ENCODE data around the gene YBX2.

YBX2 gene

DNA sequence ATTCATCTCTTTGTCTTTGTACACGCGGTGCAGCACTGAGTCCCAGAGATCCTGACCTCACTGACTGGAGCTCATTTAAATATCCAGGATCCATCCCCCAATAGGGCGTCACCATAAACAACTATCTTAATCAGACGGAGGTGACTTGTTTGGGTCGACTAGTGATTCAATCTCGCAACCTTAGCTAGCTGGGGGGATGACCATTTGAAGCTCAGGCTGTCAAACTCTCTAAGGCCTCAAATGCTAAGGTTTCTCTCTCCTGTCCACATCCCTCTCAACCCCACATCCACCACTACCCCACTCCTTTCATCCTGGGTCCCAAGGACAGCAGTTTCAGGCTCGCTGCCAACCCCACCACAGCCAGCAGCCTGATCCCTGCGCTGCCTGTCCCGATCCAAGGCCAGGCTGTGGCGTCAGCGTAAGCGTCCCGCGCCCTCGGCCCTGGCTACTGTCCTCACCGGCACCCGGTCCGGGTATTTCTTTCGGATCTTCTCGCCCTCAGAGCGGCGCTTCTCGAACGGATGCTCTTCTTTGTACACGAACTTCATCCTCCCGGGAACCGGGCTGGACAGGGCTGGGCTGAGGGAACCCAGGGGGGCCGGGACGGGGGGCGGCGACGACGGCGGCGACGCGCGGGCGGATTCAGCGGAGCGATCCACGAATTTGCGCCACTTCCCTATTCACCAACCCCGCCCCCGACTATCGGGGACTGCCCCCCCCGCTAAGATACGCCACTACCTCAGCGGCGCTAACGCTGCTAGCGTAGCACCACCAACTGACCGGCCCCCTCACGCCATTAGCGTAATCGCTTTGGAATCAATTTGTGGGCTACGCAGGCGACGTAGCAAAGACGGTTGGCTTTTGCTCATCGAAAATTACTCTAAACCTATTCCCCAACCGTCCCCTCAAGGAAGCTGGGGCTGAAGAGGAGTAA, 52.4 kb downstream of the YBX2 start, which contains the start of gene GABARAP:
Gene GABARAP (minus strand): TSS at position 667 of the 934 bp plus-strand sequence. CDS start 119 bp downstream, at position 548.
- no peak for DNase-seq

DNA sequence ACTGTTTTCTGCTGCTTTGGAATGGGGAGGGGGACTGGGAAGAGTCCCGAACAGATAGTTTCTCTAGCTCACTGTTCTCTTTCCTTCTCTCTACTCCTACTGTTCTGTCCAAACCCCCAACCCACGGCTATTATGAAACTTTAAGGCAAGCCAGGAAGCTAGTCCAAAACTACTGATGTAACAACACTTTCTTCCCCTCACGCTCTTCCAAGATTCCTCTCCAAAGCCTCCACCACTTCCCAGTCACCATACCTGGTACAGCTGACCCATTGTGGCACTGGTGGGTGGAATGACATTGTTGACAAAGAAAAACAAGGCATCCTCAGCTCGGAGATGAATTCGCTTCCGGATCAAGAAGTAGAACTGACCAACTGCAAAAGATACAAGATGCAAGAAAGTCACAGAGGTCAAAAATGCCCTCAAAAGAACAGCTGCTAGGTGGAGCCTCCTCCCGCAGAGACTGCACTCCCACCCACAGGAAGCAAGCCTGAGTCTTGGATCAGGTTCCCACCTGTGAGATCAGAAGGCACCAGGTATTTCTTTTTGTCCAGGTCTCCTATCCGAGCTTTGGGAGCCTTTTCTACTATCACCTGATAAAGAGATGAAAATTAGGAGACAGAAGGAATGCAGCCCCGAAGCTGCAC, 53.2 kb downstream of the YBX2 start:
- no peak for DNase-seq

DNA sequence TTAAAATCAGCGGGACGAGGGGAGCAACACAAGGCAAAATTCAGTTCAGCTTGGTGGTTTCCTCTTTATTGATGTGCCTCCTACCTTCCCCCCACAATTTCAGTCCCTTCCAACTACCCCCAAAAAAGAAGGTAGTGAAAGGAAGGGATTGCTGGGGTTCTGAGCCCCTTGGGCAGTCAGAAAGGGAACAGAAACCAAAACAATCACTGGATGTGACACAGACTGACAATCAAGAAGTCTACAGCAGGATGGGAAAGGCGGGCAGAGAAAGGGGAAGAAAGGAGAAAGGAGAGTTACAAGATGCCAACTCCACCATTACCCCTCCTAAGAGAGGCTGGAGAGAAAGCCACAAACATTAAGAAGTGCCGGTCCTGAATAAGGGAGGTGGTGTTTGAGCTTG, 54.1 kb downstream of the YBX2 start:
- no peak for DNase-seq

DNA sequence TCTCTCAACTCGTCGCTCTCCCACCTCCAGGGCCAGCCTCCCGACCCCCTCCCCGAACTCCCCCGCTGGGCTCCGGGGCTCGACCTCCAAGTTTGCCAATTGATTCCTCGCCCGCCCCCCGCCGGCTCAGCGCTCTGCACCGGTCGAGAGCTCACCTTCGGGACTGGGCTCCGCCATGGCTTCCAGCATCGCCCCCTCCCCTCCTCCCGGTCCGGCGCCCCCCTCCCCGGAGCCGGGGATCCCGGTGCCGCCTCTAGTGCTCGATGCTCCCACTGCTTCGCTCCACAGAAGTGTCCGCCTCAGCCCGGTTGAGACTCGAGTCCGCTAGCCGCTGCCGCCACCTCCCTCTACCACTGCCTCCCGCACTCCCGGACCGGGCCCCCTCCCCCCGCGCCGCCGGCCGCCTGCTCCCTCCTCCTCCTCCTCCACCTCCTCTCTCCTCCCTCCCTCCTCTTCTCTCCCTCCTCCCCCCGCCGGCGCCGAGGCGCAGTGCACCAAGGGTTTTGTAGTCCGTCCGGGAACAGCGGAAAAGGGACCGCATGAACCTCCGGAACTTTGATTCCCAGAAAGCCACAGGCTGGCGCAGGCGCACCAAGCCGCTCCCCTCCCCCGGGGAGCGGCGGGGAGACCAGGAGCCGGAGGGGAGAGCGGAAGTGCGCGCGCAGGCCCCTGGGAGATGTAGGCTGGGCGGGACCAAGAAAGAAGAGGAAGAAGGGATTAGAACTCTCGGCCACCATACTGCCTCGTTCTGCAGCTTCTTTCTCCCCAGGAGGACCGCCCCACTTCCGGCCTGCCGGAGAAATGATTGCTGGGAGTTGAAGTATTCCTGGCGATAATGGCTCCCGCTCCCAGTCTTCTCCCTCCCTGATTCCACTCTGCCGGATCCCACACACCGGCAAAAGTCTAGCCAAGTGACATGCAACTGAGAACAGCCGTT, 55.1 kb downstream of the YBX2 start, which contains the start of gene PHF23:
Gene PHF23 (minus strand): TSS at position 367 of the 937 bp plus-strand sequence. CDS start 178 bp downstream, at position 189.
- peak; percentile 93 for DNase-seq

DNA sequence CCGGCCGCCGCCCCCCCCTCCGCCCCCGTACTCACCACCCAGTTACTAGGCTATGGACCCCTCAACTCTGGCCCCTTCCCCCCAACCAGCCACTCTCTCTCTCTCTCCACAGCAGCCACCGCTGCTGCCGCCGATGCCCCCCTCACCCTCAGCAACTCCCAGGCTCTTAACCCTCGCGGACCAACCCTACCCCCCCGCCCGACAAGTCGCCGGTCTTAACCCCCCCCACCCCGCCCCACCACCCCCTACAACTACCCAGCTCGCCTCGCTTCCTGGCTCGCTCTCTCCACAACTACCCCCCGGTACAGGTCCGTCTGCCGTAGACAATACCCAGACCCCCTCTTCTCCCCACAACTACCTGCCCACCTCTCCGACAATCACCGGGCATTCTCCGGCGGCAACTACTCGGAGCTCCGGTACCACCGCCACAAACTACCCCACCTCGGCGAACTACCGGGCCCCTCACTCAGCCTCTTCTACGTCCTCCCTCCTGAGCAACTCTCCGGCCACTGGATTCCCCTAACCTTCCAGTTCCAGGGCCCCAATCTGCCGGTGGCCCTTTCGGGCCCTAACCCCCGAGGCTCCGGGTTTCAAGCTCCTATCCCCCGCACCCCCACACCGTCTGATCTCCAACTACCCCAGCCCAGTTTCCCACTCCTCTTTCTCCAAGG, 55.9 kb downstream of the YBX2 start:
- no peak for DNase-seq
